ENCODE data around the gene CLSTN2. TPM values are rescaled to one million over a fixed set of nuclear protein-coding genes. Genes with fewer than 3 reads are reported as not detected.

CLSTN2 gene
- total and polyA plus RNA-seq, 2 experiments from 2014 or later: 23.0 to 27.0 TPM

DNA sequence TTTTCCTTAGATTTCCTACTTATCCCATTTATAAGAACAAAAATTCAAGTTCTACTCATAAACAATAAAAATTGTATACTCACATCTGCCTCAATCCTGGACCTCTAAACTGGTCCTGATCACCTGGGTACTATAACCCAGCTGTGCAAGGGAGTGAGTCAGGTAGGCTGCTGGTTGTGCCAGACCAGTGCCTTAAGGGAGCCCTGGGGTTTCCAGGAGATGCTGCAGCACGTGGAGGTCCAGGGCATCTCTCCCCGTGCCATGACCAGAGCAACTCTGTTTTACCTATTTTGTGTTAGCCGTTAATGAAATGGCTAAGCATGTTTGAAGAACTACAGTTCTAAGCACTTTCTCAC is 602.7 kb downstream of the CLSTN2 start:
- no peaks in the 10 kb centered on the region for H3K4me1 ChIP-seq (ENCODE audit: insufficient read depth)
- no peaks in the 10 kb centered on the region for H3K79me2 ChIP-seq
- H3K36me3 ChIP-seq (replicated peaks; ENCODE audit: insufficient read depth, low read depth): no peaks in the 10 kb centered on the region
- no peak for DNase-seq (ENCODE audit: low spot score)
- TF ChIP-seq, protein P1, sequence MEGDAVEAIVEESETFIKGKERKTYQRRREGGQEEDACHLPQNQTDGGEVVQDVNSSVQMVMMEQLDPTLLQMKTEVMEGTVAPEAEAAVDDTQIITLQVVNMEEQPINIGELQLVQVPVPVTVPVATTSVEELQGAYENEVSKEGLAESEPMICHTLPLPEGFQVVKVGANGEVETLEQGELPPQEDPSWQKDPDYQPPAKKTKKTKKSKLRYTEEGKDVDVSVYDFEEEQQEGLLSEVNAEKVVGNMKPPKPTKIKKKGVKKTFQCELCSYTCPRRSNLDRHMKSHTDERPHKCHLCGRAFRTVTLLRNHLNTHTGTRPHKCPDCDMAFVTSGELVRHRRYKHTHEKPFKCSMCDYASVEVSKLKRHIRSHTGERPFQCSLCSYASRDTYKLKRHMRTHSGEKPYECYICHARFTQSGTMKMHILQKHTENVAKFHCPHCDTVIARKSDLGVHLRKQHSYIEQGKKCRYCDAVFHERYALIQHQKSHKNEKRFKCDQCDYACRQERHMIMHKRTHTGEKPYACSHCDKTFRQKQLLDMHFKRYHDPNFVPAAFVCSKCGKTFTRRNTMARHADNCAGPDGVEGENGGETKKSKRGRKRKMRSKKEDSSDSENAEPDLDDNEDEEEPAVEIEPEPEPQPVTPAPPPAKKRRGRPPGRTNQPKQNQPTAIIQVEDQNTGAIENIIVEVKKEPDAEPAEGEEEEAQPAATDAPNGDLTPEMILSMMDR (IDR thresholded peaks at IDR 0.05; ENCODE audit: poor library complexity): no peak
- H2AFZ ChIP-seq: no peak overlapping the region
- H3K27ac ChIP-seq: no peak overlapping the region
- WGBS (ENCODE audit: low lambda C conversion rate, missing lambda C conversion rate): 94% methylated on average over 3 of the region's 3 CpGs
- no peaks in the 10 kb centered on the region for H3K9me3 ChIP-seq (ENCODE audit: low read depth)
- no peaks in the 10 kb centered on the region for H3K27me3 ChIP-seq
- H3K4me3 ChIP-seq: no peak overlapping the region
- H3K4me2 ChIP-seq: no peak overlapping the region
- H4K20me1 ChIP-seq (ENCODE audit: insufficient read depth, poor library complexity, severe bottlenecking): no peaks in the 10 kb centered on the region
- no peaks in the 10 kb centered on the region for H3K9me2 ChIP-seq (replicated peaks; ENCODE audit: insufficient read depth)

DNA sequence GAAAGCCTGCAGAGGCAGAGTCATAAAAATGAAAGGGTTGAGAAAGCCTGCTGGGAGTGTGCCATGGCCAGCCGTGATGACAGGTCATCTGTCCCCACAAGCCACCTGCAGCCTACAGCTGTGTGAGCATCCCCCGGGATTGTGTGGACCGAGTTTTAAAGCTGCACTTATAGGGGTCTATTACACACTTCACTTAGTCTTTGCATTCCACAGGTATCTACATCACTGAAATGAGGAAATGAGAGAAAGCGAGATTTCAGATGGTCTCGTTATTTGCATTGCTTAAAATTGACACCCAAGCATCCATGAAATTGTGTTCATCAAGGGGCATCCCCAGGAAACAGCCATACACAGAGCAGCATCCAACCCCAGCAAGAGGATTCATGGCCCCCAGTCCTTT is 605.3 kb downstream of the CLSTN2 start:
- H4K20me1 ChIP-seq (ENCODE audit: insufficient read depth, poor library complexity, severe bottlenecking): no peaks in the 10 kb centered on the region
- no peak overlapping the region for H3K4me2 ChIP-seq
- H3K79me2 ChIP-seq: no peaks in the 10 kb centered on the region
- TF ChIP-seq, protein P1 (IDR thresholded peaks at IDR 0.05; ENCODE audit: poor library complexity): no peak
- no peak for TF ChIP-seq EZH2phosphoT487 (IDR thresholded peaks at IDR 0.05; ENCODE audit: low read depth, severe bottlenecking, unreplicated experiment)
- no peak for TF ChIP-seq EZH2 (IDR thresholded peaks at IDR 0.05; ENCODE audit: borderline replicate concordance)
- 98% methylated on average over 5 of the region's 5 CpGs for WGBS (ENCODE audit: low lambda C conversion rate, missing lambda C conversion rate)
- no peaks in the 10 kb centered on the region for H3K36me3 ChIP-seq (replicated peaks; ENCODE audit: insufficient read depth, low read depth)
- no peaks in the 10 kb centered on the region for H3K9me2 ChIP-seq (replicated peaks; ENCODE audit: insufficient read depth)
- no peak overlapping the region for H3K27ac ChIP-seq
- no peak overlapping the region for H2AFZ ChIP-seq
- H3K9me3 ChIP-seq (ENCODE audit: low read depth): no peaks in the 10 kb centered on the region
- no peak overlapping the region for H3K4me3 ChIP-seq
- H3K4me1 ChIP-seq (ENCODE audit: insufficient read depth): no peaks in the 10 kb centered on the region
- H3K27me3 ChIP-seq: no peaks in the 10 kb centered on the region
- no peak for DNase-seq (ENCODE audit: low spot score)

DNA sequence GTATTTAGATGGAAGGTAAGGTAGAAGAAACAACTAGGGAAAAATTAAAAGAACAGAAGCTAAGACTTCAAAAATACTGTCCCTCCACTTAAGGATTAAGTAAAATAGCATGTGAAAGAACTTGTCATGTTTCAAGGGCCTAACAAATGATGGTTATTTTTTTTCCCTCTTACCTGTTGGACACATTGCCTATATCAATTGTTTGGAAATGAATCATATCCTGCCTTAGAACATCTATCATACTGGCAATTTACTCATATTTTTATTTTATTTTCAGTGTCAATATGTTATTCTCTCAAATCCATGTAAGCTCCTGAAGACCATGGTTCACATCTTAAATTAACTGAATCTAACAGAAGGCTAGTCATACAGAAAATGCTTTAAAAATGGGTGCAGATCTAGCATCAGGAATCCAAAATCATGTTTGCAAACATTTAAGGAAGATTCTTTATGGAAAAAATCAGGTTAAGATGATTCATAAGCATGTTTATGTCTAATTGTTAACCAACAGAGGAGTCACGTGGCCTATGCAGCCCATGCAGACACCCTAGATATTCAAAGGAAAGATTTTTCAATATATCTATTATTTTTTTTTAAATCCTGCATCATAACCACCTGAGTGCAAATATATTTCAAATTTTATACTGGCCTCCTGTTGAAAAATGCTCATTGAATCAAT is 607.1 kb downstream of the CLSTN2 start:
- 90% methylated on average over 1 of the region's 1 CpG for WGBS (ENCODE audit: low lambda C conversion rate, missing lambda C conversion rate)
- Histone ChIP-seq H2AFZ (no peak overlapping the region), H3K9me2 (replicated peaks; ENCODE audit: insufficient read depth) (no peaks in the 10 kb centered on the region)

More for the DNA sequence above, 607.1 kb downstream of the CLSTN2 start:
- Histone ChIP-seq H3K4me2 (no peak overlapping the region), H3K9me3 (ENCODE audit: low read depth) (no peaks in the 10 kb centered on the region), H3K27ac (no peak overlapping the region), H4K20me1 (ENCODE audit: insufficient read depth, poor library complexity, severe bottlenecking) (no peaks in the 10 kb centered on the region), H3K27me3 (no peaks in the 10 kb centered on the region), H3K4me3 (no peak overlapping the region), H3K4me1 (ENCODE audit: insufficient read depth) (no peaks in the 10 kb centered on the region), H3K36me3 (replicated peaks; ENCODE audit: insufficient read depth, low read depth) (no peaks in the 10 kb centered on the region), H3K79me2 (no peaks in the 10 kb centered on the region)
- TF ChIP-seq EZH2phosphoT487 (IDR thresholded peaks at IDR 0.05; ENCODE audit: low read depth, severe bottlenecking, unreplicated experiment) (no peak), EZH2 (IDR thresholded peaks at IDR 0.05; ENCODE audit: borderline replicate concordance) (no peak)
- TF ChIP-seq, protein P1 (IDR thresholded peaks at IDR 0.05; ENCODE audit: poor library complexity): no peak
- no peak for DNase-seq (ENCODE audit: low spot score)

All from hepatocyte (in vitro differentiated cells).